Esophagus muscularis mucosa (tissue), 4 donors: Measurements from ENCODE around the gene FAAP100. TPM values are rescaled to one million over a fixed set of nuclear protein-coding genes. Genes with fewer than 3 reads are reported as not detected.

Source experiments
- DNase-seq: peaks from one replicate; pipeline ENCODE4 v3.0.0-alpha.2; 2017; ENCODE audit errors: extremely low spot score
- H3K27ac ChIP-seq, 4 donors: fragments of 200-600 bp; sonication (generic); replicated peaks in 1 of 4; 1 replicate in 3 of 4; 2 replicates in 1 of 4; pipeline ENCODE4 v1.5.1; 2016 to 2019; ENCODE audit warnings: mild to moderate bottlenecking in 1 of 4
- H3K27me3 ChIP-seq, 4 donors: fragments of 200-600 bp; sonication (generic); one replicate each; pipeline versions ENCODE4 v1.5.1 to v1.6.0; 2016 to 2019
- H3K36me3 ChIP-seq, 4 donors: fragments of 200-600 bp; sonication (generic); one replicate each; pipeline ENCODE4 v1.5.1; 2016 to 2019
- H3K4me1 ChIP-seq, 4 donors: fragments of 200-600 bp; sonication (generic); one replicate each; pipeline ENCODE4 v1.5.1; 2016 to 2019
- H3K4me3 ChIP-seq, 4 donors: fragments of 200-600 bp; sonication (generic); 1 replicate in 2 of 4; 2 replicates in 2 of 4; pipeline ENCODE4 v1.5.1; 2016 to 2019; ENCODE audit warnings: mild to moderate bottlenecking in 4 of 4, moderate library complexity in 1 of 4
- H3K9me3 ChIP-seq, 4 donors: fragments of 200-600 bp; sonication (generic); 1 replicate in 3 of 4; 2 replicates in 1 of 4; pipeline ENCODE4 v1.5.1; 2016 to 2019
- EP300 ChIP-seq: sonication (generic); formaldehyde crosslinking; IDR thresholded peaks from one replicate; pipeline ENCODE4 v1.6.1; 2017; ENCODE audit warnings: antibody characterized with exemption
- POLR2A ChIP-seq: fragments of 450-650 bp; IDR thresholded peaks from one replicate; pipeline ENCODE4 v1.6.1; 2017; ENCODE audit warnings: antibody characterized with exemption, moderate library complexity, mild to moderate bottlenecking, low read depth
- POLR2AphosphoS5 ChIP-seq, 2 donors: sonication (generic); formaldehyde crosslinking; IDR thresholded peaks; one replicate each; pipeline ENCODE4 v1.6.1; 2017; ENCODE audit warnings: antibody characterized with exemption in 2 of 2
- WGBS: methylation state at CpG from one replicate; pipeline ENCODE4 v1.1.5; 2018; 5-methylcytosine and 5-hydroxymethylcytosine counted together
- intact Hi-C: fragments of 100-400 bp; cut with DNase I; formaldehyde crosslinking; loops from one replicate; pipeline ENCODE4 v1.15.1; 2023
- total RNA-seq, 4 donors: library from RNA; depleted of rRNA; stranded (reverse); fragments of >200 nt; gene quantifications; one replicate each; pipeline versions ENCODE4 v1.1.0 to v1.2.1, GENCODE V29; 2016
- TF ChIP-seq, protein P1 (sequence below), 3 experiments: fragments of 200-600 bp in 2 of 3; fragments of 450-650 bp in 1 of 3; sonication (generic) in 2 of 3; IDR thresholded peaks; one replicate each; pipeline ENCODE4 v1.5.1; 2017 to 2019; ENCODE audit warnings: antibody characterized with exemption in 3 of 3, mild to moderate bottlenecking in 2 of 3, moderate library complexity in 1 of 3

The FAAP100 gene
- total RNA-seq, 4 donors from 2014 or later = 13.7 to 33.3 (median 18.6) TPM

DNA sequence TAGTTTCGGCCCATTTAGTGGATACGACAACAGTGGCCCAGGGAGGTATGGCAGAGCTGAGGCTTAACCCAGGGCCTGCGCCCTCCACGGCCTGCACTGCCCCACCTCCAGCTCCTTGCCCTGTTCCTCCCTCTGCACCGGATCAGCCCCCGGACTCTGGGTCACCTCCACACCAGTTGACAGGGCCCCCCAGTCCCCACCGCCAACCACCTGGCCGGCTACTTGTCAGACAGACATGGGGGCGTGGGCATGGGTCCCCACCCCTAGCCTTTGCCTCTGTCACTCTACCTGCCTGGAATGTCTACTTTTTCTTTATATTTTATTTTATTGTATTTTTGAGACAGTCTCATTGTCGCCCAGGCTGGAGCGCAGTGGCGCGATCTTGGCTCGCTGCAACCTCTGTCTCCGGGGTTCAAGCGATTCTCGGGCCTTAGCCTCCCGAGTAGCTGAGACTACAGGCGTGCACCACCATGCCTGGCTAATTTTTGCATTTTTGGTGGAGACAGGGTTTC, 36.6 kb downstream of the FAAP100 start:
- no peak for DNase-seq
- Histone ChIP-seq H3K36me3 (peaks cover 15 to 20% (median 17%) of the 10 kb centered on the region in 4 donors), H3K9me3 (no peaks in the 10 kb centered on the region), H3K27me3 (peaks cover 0 to 5% (median 0%) of the 10 kb centered on the region in 4 donors), H3K4me1 (peaks cover 48 to 68% (median 55%) of the 10 kb centered on the region in 4 donors), H3K27ac (peak overlapping the region; percentile 100), H3K4me3 (peak overlapping the region; percentile 88 to 94 (median 91))
- WGBS = 31% methylated on average over 19 of the region's 19 CpGs
- TF ChIP-seq EP300 (no peak), POLR2A (no peak), POLR2AphosphoS5 (IDR thresholded peaks at IDR 0.05) (no peak)
- TF ChIP-seq, protein P1, sequence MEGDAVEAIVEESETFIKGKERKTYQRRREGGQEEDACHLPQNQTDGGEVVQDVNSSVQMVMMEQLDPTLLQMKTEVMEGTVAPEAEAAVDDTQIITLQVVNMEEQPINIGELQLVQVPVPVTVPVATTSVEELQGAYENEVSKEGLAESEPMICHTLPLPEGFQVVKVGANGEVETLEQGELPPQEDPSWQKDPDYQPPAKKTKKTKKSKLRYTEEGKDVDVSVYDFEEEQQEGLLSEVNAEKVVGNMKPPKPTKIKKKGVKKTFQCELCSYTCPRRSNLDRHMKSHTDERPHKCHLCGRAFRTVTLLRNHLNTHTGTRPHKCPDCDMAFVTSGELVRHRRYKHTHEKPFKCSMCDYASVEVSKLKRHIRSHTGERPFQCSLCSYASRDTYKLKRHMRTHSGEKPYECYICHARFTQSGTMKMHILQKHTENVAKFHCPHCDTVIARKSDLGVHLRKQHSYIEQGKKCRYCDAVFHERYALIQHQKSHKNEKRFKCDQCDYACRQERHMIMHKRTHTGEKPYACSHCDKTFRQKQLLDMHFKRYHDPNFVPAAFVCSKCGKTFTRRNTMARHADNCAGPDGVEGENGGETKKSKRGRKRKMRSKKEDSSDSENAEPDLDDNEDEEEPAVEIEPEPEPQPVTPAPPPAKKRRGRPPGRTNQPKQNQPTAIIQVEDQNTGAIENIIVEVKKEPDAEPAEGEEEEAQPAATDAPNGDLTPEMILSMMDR (IDR thresholded peaks at IDR 0.05) = no peak
- intact Hi-C loops = loop anchor here (5.0 kb wide), 1 partner anchor 37 kb away; the partner anchor contains the start of gene FAAP100

DNA sequence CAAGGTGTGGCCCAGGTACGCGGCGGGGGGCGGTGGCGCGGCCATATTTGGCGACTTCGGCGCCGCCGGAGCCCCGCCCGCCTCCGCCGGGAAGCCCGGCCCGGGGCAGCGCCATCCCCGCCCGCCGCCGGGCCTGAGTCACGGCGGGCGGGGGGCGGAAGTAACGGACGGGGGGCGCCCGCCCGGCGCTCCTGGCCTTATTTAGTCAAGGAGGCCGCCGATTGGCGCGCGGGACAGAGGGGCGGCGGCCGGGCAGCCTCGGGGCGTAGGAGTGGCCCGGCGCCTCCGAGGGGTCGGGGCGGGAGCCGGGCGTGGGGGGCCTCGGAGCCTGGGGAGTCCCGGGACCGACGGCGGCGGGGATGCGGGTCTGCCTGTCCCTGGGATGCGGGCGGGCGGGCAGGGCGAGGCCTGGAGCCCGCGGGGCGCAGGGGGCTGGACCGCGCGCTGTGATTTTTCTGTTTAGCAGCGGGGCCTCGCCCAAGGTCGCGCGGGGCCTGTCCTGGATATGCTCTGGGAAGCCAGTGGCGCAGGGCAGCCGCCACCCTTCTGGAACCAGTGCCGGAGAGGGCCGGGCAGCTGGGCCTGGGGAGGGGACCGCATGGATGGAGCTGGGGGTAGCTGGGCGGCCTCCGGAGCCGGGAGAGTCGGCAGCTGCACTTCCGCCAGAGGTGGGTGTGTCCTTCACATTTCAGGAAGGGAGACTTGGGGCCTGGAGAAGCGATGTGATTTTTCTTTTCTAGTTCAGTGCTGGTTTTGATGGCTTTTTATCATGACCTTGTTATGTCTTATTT, 37.2 kb downstream of the FAAP100 start:
- Histone ChIP-seq H3K4me1 (peaks cover 46 to 67% (median 57%) of the 10 kb centered on the region in 4 donors), H3K9me3 (no peaks in the 10 kb centered on the region), H3K27ac (peak overlapping the region; percentile 100), H3K4me3 (peak overlapping the region; percentile 88 to 94 (median 91)), H3K27me3 (peaks cover 0 to 5% (median 0%) of the 10 kb centered on the region in 4 donors), H3K36me3 (peaks cover 21 to 26% (median 23%) of the 10 kb centered on the region in 4 donors)
- under 1% methylated on average over 35 of the region's 82 CpGs for WGBS
- intact Hi-C loops = loop anchor here (5.0 kb wide), 2 partner anchors 37 to 118 kb away; partner anchors contain the start of genes BAHCC1 and FAAP100
- no peak for DNase-seq
- TF ChIP-seq, protein P1 (IDR thresholded peaks at IDR 0.05) = no peak
- TF ChIP-seq EP300 (no peak), POLR2AphosphoS5 (IDR thresholded peaks at IDR 0.05) (peak; percentile 63 to 85), POLR2A (peak; percentile 62)

DNA sequence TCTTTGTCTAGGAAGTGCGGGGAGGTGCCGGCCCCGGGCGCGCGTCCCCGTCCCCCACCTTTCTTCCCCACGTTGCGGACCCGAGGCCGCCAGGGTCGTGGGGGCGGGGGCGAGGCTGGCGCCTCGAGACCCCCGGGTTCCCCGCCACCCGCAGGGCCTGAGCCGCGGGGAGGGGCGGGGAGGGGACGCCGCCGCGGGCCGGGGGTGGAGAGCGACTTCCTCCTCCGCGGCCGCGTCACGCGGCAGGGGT, 37.7 kb downstream of the FAAP100 start:
- peaks cover 45 to 67% (median 56%) of the 10 kb centered on the region in 4 donors for H3K4me1 ChIP-seq
- intact Hi-C loops = loop anchor here (5.0 kb wide), 1 partner anchor 117 kb away; the partner anchor contains the start of gene BAHCC1

DNA sequence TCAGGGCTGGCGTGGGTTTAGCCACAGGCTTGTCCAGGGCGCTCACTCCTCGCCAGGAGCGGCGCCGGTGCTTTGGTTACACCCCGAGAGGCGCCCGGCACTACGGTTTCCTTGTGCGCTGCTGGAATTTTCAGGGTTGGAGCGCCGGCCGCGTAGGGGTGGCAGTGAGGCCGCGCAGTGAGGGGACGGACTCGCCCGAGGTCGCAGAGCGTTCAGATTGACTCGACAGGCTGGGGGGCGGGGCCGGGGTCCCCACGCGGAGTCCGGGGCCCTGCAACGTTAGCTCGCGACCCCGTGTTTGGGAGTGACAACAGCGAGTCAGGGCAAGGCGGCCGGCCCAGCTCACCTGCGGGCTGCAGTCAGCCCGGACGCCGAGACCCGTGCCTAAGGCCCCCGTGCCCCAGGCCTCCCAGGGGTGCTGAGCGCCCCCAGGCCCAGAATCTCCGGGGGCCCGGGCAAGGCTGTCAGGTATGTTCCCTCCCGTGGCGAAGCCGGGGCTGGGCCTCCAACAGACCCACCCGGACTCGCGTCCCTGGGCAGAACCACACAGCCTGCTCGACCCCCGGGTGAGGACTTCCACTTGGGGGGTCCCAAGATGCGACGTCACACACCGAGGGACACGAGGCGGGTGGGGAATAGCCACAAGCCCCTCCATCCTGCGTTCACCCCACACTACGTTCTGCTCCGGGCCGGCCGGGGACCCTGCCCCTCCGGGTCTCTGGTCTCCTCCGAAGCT, 38.2 kb downstream of the FAAP100 start:
- H3K27ac ChIP-seq = peak overlapping the region; percentile 100
- intact Hi-C loops = loop anchor here (5.0 kb wide), 1 partner anchor 117 kb away; the partner anchor contains the start of gene BAHCC1
- DNase-seq = no peak
- no peaks in the 10 kb centered on the region for H3K9me3 ChIP-seq
- TF ChIP-seq EP300 (no peak), POLR2AphosphoS5 (IDR thresholded peaks at IDR 0.05) (peak in 1 of 2 donors; percentile 26), POLR2A (no peak)
- TF ChIP-seq, protein P1 (IDR thresholded peaks at IDR 0.05) = no peak
- peak overlapping the region; percentile 88 to 94 (median 91) for H3K4me3 ChIP-seq
- H3K27me3 ChIP-seq = no peaks in the 10 kb centered on the region
- peaks cover 42 to 67% (median 56%) of the 10 kb centered on the region in 4 donors for H3K4me1 ChIP-seq
- peaks cover 30 to 36% (median 33%) of the 10 kb centered on the region in 4 donors for H3K36me3 ChIP-seq
- WGBS = 3% methylated on average over 34 of the region's 64 CpGs

More for the DNA sequence above, 37.7 kb downstream of the FAAP100 start:
- 3% methylated on average over 24 of the region's 34 CpGs for WGBS
- peak overlapping the region; percentile 100 for H3K27ac ChIP-seq
- peak; percentile 23 for TF ChIP-seq POLR2A
- TF ChIP-seq POLR2AphosphoS5 (IDR thresholded peaks at IDR 0.05) = no peak
- peaks cover 27 to 31% (median 28%) of the 10 kb centered on the region in 4 donors for H3K36me3 ChIP-seq
- peaks cover 0 to under 1% (median 0%) of the 10 kb centered on the region in 4 donors for H3K27me3 ChIP-seq
- DNase-seq = no peak
- peak overlapping the region; percentile 88 to 94 (median 91) for H3K4me3 ChIP-seq
- H3K9me3 ChIP-seq = no peaks in the 10 kb centered on the region

DNA sequence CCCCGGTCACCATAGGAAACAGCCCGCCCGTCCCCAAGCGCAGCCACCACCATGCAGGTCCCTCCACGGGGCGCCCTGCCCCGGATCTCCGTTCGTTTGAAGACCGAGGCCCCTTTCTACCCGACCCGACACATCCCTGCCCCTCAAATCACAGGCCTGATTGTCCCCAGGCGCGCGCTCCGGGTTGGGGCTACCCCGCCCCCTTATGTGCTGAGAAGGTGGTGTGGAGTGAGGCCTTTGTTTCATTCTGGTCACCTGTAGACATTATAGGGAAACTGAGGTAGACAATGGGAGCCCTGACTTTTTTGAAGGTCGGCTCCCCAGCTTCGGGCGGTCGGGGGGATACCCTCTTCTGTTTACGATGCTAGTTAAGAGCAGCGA, 38.8 kb downstream of the FAAP100 start:
- intact Hi-C loops = loop anchor here (5.0 kb wide), 1 partner anchor 116 kb away; the partner anchor contains the start of gene BAHCC1
- peak overlapping the region; percentile 100 for H3K27ac ChIP-seq
- peaks cover 30 to 42% (median 38%) of the 10 kb centered on the region in 4 donors for H3K36me3 ChIP-seq
- peaks cover 37 to 67% (median 56%) of the 10 kb centered on the region in 4 donors for H3K4me1 ChIP-seq
- no peaks in the 10 kb centered on the region for H3K9me3 ChIP-seq
- no peaks in the 10 kb centered on the region for H3K27me3 ChIP-seq
- no peak for TF ChIP-seq POLR2A
- no peak for TF ChIP-seq POLR2AphosphoS5 (IDR thresholded peaks at IDR 0.05)
- TF ChIP-seq, protein P1 (IDR thresholded peaks at IDR 0.05) = no peak
- peak overlapping the region; percentile 88 to 94 (median 91) for H3K4me3 ChIP-seq
- WGBS = 9% methylated on average over 22 of the region's 23 CpGs
- DNase-seq = peak; percentile 95
